ENCODE results near the gene CNTN5. TPM values are rescaled to one million over a fixed set of nuclear protein-coding genes. Genes with fewer than 3 reads are reported as not detected.

Gene CNTN5
- total and polyA plus RNA-seq, 2 donors (not counting 1 experiment from before 2014, with no cell fraction given): not detected

DNA sequence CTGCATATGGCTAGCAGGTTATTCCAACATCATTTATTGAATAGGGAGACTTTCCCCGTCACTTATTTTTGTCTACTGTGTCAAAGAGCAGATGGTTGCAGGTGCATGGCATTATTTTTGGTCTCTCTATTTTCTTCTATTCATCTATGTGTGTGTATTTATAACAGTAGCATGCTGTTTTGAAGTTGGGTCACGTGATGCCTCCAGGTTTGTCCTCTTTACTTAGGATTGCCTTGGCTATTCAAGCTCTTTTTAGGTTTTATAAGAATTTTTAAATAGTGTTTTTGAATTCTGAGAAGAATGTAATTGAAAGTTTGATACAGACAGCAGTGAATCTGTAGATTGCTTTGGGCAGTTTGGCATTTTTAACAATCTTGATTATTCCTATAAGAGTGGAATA lies 770.6 kb downstream of the CNTN5 start:
- no peaks in the 10 kb centered on the region for H3K27me3 ChIP-seq (replicated peaks in 1 of 4; ENCODE audit: control extremely low read depth in 1 of 4, control insufficient read depth in 3 of 4, insufficient read depth in 4 of 4, low read length in 3 of 4)
- no peak overlapping the region for H3K4me2 ChIP-seq (replicated peaks; ENCODE audit: low read depth, low read length, poor library complexity, severe bottlenecking)
- WGBS (ENCODE audit: insufficient coverage): no CpG with 5 or more reads among the region's 2 CpGs
- Mint-ChIP-seq H3K27me3 (no peaks in the 10 kb centered on the region), H3K4me1 (no peaks in the 10 kb centered on the region), H3K4me3 (no peak overlapping the region), H3K9me3 (ENCODE audit: insufficient read depth) (peaks cover 8% of the 10 kb centered on the region), H3K27ac (no peak overlapping the region)
- H3K9me3 ChIP-seq (ENCODE audit: control extremely low read depth in 1 of 3, control insufficient read depth in 2 of 3, insufficient read depth in 1 of 3, low read length in 2 of 3): peaks cover 0 to 7% (median 0%) of the 10 kb centered on the region in 3 donors
- no peak overlapping the region for H3K4me3 ChIP-seq (ENCODE audit: control extremely low read depth in 1 of 5, extremely low read depth in 1 of 5, insufficient read depth in 1 of 5, low read depth in 2 of 5, low read length in 4 of 5)
- intact Hi-C loops (cut with micrococcal nuclease): no loop called here
- H4K20me1 ChIP-seq (ENCODE audit: control insufficient read depth, insufficient read depth, low read length, poor library complexity, severe bottlenecking): no peaks in the 10 kb centered on the region
- ChIA-PET CTCF (no interaction called here), POLR2A (no interaction called here)
- no peak for TF ChIP-seq EZH2 (IDR thresholded peaks at IDR 0.05; ENCODE audit: borderline replicate concordance, insufficient read depth, low read depth, low read length, poor library complexity, severe bottlenecking)
- TF ChIP-seq, protein P1, sequence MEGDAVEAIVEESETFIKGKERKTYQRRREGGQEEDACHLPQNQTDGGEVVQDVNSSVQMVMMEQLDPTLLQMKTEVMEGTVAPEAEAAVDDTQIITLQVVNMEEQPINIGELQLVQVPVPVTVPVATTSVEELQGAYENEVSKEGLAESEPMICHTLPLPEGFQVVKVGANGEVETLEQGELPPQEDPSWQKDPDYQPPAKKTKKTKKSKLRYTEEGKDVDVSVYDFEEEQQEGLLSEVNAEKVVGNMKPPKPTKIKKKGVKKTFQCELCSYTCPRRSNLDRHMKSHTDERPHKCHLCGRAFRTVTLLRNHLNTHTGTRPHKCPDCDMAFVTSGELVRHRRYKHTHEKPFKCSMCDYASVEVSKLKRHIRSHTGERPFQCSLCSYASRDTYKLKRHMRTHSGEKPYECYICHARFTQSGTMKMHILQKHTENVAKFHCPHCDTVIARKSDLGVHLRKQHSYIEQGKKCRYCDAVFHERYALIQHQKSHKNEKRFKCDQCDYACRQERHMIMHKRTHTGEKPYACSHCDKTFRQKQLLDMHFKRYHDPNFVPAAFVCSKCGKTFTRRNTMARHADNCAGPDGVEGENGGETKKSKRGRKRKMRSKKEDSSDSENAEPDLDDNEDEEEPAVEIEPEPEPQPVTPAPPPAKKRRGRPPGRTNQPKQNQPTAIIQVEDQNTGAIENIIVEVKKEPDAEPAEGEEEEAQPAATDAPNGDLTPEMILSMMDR (IDR thresholded peaks at IDR 0.05): no peak
- H3K9ac ChIP-seq (ENCODE audit: low read length): no peak overlapping the region
- no peaks in the 10 kb centered on the region for H3K79me2 ChIP-seq (ENCODE audit: control insufficient read depth, insufficient read depth, low read length)
- no peaks in the 10 kb centered on the region for H3K4me1 ChIP-seq (ENCODE audit: control insufficient read depth in 2 of 2, insufficient read depth in 2 of 2, low read length in 2 of 2)
- H3K27ac ChIP-seq (ENCODE audit: low read length in 2 of 2): no peak overlapping the region
- no peak overlapping the region for H2AFZ ChIP-seq (ENCODE audit: insufficient read depth, low read depth, low read length, poor library complexity, severe bottlenecking)
- no peaks in the 10 kb centered on the region for H3K36me3 ChIP-seq (replicated peaks in 1 of 2; ENCODE audit: control extremely low read depth in 1 of 2, control insufficient read depth in 1 of 2, extremely low read depth in 1 of 2, insufficient read depth in 2 of 2, low read length in 1 of 2)
- ATAC-seq (ENCODE audit: low read depth) (no peak), DNase-seq (no peak)

DNA sequence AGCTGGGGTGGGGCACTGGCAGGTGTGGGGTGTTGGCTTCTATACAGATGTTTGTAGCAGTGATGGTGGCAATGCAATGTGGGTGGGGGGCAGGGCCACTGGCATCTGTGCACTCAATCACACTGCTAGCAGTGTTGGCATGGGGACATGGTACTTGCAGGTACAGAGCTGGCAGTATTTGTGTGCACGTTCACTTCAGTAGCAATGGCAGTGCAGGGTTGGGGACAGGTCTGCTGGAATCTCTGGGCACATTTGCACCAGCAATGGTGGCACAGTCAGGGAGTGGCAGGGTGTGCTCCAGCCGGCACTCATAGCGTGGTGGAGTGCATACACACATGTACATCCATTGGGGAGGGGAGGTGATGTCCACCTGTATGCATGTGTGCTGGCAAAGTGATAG lies 775.2 kb downstream of the CNTN5 start:
- 94% methylated on average over 3 of the region's 3 CpGs for WGBS (ENCODE audit: insufficient coverage)

More for the DNA sequence above, 775.2 kb downstream of the CNTN5 start:
- ChIA-PET POLR2A (no interaction called here), CTCF (no interaction called here)
- Mint-ChIP-seq H3K4me3 (no peak overlapping the region), H3K27me3 (no peaks in the 10 kb centered on the region), H3K4me1 (no peaks in the 10 kb centered on the region), H3K27ac (no peak overlapping the region), H3K9me3 (ENCODE audit: insufficient read depth) (peaks cover 8% of the 10 kb centered on the region)
- Histone ChIP-seq H3K79me2 (ENCODE audit: control insufficient read depth, insufficient read depth, low read length) (no peaks in the 10 kb centered on the region), H3K27ac (ENCODE audit: low read length in 2 of 2) (no peak overlapping the region), H3K4me1 (ENCODE audit: control insufficient read depth in 2 of 2, insufficient read depth in 2 of 2, low read length in 2 of 2) (no peaks in the 10 kb centered on the region), H2AFZ (ENCODE audit: insufficient read depth, low read depth, low read length, poor library complexity, severe bottlenecking) (no peak overlapping the region), H4K20me1 (ENCODE audit: control insufficient read depth, insufficient read depth, low read length, poor library complexity, severe bottlenecking) (no peaks in the 10 kb centered on the region), H3K9me3 (ENCODE audit: control extremely low read depth in 1 of 3, control insufficient read depth in 2 of 3, insufficient read depth in 1 of 3, low read length in 2 of 3) (peaks cover 0 to 9% (median 0%) of the 10 kb centered on the region in 3 donors), H3K27me3 (replicated peaks in 1 of 4; ENCODE audit: control extremely low read depth in 1 of 4, control insufficient read depth in 3 of 4, insufficient read depth in 4 of 4, low read length in 3 of 4) (no peaks in the 10 kb centered on the region), H3K9ac (ENCODE audit: low read length) (no peak overlapping the region), H3K4me2 (replicated peaks; ENCODE audit: low read depth, low read length, poor library complexity, severe bottlenecking) (no peak overlapping the region), H3K4me3 (ENCODE audit: control extremely low read depth in 1 of 5, extremely low read depth in 1 of 5, insufficient read depth in 1 of 5, low read depth in 2 of 5, low read length in 4 of 5) (no peak overlapping the region), H3K36me3 (replicated peaks in 1 of 2; ENCODE audit: control extremely low read depth in 1 of 2, control insufficient read depth in 1 of 2, extremely low read depth in 1 of 2, insufficient read depth in 2 of 2, low read length in 1 of 2) (no peaks in the 10 kb centered on the region)
- intact Hi-C loops (cut with micrococcal nuclease): no loop called here
- TF ChIP-seq, protein P1 (IDR thresholded peaks at IDR 0.05): no peak
- TF ChIP-seq EZH2 (IDR thresholded peaks at IDR 0.05; ENCODE audit: borderline replicate concordance, insufficient read depth, low read depth, low read length, poor library complexity, severe bottlenecking): no peak
- DNase-seq (no peak), ATAC-seq (ENCODE audit: low read depth) (no peak)

Measured in B cell (primary cell).